PC-3 (cell line): ENCODE results near the gene KIF5A.

Experiments
- EZH2 ChIP-seq: fragments of 300-600 bp; sonication (generic); IDR thresholded peaks from one replicate; pipeline ENCODE4 v1.6.1; 2017; ENCODE audit warnings: antibody characterized with exemption, mild to moderate bottlenecking, low read length; ENCODE audit not compliant: unreplicated experiment
- TF ChIP-seq, protein P1 (sequence below): fragments of 300-600 bp; sonication (generic); conservative IDR thresholded peaks from 2 replicates; pipeline ENCODE4 v1.5.1; 2017; ENCODE audit warnings: antibody characterized with exemption, low read depth, mild to moderate bottlenecking, low read length

DNA sequence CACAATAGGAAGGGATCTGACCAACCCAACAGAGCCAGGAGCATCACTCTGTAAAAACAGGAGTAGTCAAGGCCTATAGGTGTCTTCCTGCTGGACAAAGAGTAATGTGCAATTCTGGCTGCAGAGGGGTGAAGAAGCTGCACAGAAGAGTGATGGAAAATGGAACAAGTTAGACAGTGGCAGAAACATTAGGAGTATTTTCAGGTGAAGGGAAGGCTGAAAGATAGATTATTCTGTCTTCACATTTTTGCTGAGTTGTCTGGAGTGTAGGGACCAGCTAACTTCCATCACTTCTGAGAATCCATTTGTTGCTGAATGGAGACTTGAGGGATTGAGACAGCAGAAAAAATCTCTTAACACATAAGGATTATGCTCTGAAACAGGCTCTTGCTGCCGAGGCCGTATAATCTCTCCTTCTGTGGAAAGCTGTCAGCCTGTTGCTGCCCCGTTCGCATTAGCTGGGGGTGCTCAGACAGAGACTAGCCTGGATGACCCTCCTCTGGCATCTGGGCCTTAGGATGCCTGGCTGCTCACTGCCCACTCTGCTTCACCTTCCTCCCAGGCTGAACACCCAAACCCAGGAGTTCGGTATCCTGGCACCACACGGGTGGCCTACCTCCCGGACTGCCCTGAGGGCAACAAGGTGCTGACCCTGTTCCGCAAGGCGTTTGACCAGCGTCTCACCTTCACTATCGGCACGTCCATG lies 58.3 kb downstream of the KIF5A start:
- TF ChIP-seq, protein P1, sequence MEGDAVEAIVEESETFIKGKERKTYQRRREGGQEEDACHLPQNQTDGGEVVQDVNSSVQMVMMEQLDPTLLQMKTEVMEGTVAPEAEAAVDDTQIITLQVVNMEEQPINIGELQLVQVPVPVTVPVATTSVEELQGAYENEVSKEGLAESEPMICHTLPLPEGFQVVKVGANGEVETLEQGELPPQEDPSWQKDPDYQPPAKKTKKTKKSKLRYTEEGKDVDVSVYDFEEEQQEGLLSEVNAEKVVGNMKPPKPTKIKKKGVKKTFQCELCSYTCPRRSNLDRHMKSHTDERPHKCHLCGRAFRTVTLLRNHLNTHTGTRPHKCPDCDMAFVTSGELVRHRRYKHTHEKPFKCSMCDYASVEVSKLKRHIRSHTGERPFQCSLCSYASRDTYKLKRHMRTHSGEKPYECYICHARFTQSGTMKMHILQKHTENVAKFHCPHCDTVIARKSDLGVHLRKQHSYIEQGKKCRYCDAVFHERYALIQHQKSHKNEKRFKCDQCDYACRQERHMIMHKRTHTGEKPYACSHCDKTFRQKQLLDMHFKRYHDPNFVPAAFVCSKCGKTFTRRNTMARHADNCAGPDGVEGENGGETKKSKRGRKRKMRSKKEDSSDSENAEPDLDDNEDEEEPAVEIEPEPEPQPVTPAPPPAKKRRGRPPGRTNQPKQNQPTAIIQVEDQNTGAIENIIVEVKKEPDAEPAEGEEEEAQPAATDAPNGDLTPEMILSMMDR: no peak
- TF ChIP-seq EZH2: no peak
